ENCODE measurements around the gene ANK3.
"Not testable (repeated sequence)": the region's sequence is repeated elsewhere in the genome, so short reads cannot be mapped to it uniquely, and the experiment has no call there.

Gene ANK3

DNA sequence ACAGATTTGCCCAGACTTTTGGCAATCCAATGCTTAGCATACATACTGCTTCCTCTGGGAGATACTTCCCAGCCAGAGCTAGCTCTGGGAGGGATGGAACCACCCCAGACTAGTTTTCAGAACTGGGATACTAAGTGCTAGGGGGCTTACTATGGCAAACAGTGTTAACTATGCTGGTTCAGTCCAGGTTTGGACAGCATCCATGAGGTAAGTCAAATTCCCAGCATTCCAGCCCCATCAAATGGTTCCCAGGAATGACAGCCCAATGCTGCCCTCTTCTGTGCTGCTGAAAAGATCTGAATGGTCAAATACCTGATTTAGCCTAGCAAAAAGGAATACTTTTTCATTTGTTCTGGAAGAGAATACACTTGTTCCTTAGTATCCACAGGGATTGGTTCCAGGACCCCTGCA, 341.6 kb downstream of the ANK3 start:
- in situ Hi-C loops (cut with HindIII; ENCODE audit: low sequenced_read_pairs): no loop called here

DNA sequence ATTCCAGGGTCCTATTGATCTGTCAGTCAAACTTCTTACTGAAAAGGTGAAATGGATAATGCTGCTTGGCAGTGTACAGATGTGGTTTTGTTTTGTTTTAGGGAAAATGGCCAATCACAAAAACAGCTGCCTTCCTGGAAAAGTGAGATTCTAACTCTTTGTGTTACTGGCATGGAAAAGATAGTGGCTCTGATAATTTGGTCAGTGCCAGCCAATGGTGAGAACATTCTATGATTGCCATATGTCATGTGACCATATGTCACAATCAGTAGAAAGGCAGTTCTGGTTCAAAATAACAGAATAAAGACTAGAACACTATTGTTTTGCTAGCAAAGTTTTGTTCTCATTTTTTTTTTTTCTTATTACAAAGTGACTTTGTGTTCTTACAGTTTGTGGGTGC, 344.1 kb downstream of the ANK3 start:
- in situ Hi-C loops (cut with HindIII; ENCODE audit: low sequenced_read_pairs): no loop called here

DNA sequence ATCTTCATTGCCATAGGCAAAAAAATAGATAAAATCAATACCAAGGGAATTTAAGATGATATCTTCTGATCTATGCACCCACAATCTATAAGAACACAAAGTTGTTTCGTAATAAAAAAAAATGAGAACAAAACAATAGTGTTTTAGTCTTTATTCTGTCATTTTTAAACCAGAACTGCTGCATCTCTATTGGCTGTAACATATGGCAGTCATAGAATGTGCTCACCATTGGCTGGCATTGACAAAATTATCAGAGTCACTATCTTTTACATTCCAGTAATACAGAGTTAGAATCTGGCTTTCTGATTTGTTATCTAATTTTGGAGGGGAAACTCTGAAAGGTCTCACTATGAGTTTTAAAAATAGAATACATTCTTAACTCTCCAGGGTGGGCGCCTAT, 344.7 kb downstream of the ANK3 start:
- in situ Hi-C loops (cut with HindIII; ENCODE audit: low sequenced_read_pairs): no loop called here

DNA sequence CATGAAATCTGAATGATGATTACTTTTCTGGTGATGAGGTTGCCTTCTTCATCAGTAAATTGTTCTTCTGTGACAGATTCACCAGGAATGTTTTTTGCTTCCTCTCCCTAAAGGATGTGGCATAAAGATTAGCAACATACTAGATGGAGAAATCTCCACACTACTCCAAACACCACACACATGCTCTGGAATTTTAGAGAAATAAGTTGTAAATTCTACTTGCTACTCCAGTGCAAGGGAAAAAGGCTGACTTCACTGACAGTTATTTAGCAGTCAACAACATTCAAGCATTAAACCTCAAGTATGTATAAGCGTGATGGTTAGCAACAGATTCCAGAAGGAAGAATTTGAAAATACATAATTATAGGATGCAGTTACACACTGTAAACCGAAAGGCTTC, 345.4 kb downstream of the ANK3 start:
- in situ Hi-C loops (cut with HindIII; ENCODE audit: low sequenced_read_pairs): no loop called here

DNA sequence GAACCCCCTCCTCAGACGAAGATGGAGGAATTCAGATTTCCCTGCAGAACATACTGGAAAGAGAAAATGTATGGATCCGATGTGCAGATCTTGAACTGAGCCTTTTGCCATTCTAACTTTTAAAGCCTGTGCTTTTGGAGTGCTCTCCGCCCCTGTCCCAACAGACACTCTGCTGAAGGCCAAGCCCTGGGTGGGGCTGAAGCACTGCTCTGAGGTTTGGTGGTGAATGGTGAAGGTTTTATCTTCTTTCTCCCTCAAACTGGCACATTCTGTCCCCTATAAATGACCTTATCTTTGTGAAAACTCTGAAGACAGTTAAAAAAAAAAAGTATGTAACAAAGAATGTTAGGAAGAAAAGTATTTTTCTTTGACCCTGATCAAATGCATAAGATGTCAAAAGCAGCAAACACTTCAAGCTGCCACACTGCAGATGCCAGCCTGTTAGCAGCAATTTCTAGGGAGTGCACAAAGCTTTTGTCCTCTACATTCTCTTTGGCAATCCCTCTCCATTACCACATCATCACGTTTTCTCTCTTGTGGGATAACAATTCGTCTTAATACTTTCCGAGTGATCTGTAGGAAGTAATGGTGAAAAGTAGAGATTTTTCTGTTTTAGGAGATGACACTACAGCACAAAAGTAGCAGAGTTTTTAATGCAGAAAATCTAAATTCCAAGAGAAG, 346.0 kb downstream of the ANK3 start:
- in situ Hi-C loops (cut with HindIII; ENCODE audit: low sequenced_read_pairs): no loop called here

DNA sequence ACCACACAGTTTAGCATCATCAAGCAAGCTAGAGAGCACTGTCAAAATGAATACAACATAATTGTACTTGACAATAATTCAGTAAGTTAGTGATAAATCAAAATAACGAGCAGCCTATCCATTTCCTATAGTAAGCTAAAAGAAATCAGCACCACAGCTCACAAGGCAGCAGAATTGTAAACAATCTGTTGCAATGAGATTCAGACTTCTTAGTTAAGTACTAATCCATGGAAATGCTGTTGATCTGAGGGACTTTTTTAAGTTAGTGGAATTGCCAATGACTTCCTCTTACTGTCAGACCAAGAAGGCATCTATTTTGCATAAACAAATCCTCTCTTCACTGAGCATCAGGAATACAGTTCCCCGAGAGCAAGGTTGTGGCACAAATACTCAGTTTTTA, 346.8 kb downstream of the ANK3 start:
- in situ Hi-C loops (cut with HindIII; ENCODE audit: low sequenced_read_pairs): no loop called here

DNA sequence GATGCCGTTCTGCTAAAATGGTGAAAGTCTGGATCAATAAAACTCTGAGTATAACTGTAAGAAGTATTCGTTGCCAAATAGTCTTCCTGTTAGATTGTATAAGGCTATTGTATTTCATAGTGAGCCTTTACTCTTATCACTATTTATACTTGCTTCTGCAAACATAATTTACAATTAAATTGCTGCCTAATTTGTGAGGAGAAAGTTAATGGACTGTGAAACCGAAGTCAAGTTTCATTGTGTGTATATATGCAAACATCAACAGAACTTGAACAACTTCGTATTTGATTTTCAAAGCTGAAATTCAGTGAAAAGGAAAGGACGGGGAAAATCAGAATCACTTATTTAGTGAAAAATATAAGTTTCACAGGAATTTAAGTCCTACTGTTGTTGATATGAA, 347.4 kb downstream of the ANK3 start:
- in situ Hi-C loops (cut with HindIII; ENCODE audit: low sequenced_read_pairs): no loop called here

DNA sequence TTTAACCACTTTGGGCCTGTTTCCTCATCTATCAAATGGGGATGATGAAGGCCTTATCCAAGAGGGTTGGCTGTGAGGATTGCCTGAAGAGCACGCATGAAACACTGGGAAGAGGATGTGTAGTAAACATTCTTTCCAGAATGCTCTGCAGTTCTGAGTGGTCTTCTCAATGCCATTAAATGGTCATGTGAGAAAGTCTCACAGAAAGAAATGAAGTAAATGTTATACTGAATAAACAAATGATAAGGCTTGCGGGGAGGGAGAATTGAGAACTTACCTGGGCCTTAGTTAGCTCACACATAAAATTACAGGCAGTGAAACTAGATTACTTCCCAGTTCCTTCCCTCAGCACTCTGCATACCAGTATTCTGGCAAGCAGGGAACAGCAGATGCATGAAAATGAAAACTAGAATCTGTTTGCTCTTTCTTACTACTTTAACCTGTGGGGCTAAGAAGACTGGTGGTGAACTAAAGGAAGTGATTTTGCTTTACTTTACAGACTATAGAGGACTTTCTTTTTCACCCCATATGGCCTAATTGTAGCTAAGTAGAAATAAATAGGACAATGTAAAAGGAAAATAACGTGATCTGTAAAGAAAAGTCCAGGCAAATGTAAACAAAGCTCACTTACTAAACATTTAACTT, 348.1 kb downstream of the ANK3 start:
- in situ Hi-C loops (cut with HindIII; ENCODE audit: low sequenced_read_pairs): no loop called here

DNA sequence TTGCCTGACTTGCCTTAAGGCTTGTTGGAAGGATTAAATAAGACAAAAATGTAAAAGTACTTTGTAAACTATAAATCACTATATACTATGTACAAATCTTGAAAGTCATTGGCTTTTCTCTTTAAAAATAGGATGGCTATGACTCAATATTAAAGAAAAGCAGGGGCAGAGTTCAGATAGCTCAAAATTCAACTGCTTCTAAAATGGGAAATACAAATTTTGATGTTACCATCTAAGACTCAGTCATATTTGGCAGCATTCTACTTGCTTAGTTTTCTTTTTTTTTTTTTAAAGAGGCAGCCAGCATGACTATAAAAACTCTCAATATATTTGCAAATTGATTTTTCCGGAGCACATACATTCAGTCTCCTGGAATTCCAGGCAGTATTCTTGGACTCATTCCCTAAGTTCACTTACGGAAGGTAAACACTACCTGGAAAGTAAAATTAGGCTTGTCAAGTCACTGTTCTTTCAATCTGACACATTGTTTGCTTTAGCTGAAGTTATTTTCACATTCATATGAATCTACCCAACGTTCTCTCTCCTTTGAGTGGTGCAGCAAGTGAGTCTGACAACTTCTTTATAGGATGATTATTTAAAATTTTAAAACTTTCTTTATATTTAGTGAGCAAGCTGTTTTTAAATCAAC, 349.5 kb downstream of the ANK3 start:
- in situ Hi-C loops (cut with HindIII; ENCODE audit: low sequenced_read_pairs): no loop called here

DNA sequence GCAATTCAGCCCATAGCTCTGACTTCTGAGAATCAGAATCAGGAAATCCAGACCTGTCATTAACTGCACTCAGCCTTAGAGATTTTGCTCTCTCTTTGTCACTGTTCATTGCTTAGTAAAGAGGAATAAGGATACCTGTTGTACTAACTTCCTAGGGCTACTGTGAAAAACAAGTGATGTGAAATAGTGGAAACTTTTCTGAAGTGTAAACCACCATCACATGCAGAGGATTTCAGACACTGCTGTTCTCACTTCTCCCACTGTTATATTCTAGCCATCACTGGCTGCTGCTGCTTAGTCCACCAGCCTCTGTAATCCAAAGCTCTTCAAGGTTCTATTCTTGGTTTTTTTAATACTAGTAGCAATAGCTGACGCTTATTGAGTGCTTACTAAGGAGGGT, 353.7 kb downstream of the ANK3 start:
- in situ Hi-C loops (cut with HindIII; ENCODE audit: low sequenced_read_pairs): no loop called here

DNA sequence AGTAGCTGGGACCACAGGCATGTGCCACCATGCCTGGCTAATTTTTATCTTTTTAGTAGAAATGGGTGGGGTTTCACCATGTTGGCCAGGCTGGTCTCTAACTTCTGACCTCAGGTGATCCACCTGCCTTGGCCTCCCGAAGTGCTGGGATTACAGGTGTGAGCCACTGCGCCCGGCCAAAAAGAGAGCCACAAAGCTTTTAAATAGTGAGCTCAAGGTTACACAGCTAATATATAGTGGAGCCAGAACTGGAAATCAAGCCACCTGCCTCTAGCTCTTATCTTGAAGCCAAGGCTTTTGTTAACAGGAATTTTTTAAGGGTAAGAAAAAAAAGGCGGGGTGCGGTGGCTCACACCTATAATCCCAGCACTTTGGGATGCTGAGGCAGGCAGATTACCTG, 354.3 kb downstream of the ANK3 start:
- in situ Hi-C loops (cut with HindIII; ENCODE audit: low sequenced_read_pairs): not testable (repeated sequence)

DNA sequence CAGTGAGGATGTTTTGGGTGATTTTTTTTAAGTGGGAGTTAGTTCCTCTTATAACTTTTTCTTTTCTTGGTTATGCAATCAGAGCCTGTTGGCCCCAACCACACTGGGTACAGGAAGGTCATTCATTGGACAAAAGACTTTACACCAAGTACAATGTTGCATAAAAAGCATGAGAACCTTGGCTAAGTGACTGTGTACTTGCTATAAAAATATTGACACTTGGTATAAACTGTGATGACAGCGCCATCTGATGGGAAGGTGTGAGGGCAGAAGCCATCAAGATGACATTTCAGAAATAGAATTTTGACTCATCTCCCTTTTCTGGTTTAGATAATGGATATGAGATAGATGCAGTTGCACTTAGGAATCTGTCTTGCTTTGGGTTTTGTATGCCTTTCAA, 357.0 kb downstream of the ANK3 start:
- in situ Hi-C loops (cut with HindIII; ENCODE audit: low sequenced_read_pairs): no loop called here

DNA sequence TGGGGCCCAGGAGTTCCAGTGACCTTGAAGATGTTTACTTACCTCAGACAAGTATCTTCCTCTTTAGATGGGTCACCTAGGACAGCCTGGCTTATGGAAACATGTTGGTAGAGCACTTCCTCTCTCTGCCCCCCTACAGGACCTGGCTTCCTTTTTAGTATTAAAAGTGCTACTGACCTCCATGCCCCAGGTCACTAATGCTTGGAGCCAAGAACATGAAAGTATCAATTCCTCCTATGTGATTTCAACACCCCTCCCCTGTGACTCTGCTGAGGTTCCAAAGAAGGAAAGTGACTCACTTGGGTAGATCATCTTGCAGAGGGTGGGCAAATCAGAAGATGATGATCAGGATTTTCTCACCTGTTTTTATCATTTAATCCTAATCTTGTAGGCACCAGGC, 358.0 kb downstream of the ANK3 start:
- in situ Hi-C loops (cut with HindIII; ENCODE audit: low sequenced_read_pairs): no loop called here

DNA sequence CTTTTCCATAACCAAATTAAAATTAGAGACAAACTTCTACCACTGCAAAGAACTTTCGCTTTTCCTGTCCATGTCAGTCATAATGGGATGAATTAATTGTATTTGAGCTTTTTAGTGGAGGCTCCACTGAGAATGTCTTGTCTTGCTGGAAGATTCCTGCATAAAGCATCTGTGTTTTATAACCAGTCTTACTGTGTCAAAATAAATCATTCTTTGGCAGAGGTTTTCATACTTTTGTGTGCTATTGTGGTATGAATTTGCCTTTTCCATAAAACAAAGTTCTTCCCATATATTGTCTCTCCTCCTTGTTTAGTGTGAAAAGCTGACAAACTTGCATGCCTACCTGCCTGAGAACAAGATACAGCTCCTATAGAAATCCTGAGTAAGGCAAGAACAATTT, 358.5 kb downstream of the ANK3 start:
- in situ Hi-C loops (cut with HindIII; ENCODE audit: low sequenced_read_pairs): no loop called here

DNA sequence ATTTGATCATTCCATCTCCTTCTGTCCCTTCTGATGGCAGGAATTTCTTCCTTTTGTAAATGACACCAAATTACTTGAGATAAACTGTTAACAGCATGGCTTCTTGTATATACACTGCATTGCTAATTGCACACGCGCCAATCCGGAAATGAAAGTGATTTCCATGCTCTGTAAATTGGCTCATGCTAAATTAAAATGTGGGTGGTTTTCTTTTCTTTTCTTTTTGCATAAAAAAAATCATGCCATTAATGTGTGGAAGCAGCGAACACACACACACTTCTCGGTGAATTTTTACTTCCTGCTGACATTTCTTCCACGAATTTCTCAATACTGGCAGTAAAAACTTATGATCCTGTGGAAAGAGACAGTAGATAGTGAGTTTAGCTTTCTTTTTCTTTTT, 360.2 kb downstream of the ANK3 start:
- in situ Hi-C loops (cut with HindIII; ENCODE audit: low sequenced_read_pairs): no loop called here

DNA sequence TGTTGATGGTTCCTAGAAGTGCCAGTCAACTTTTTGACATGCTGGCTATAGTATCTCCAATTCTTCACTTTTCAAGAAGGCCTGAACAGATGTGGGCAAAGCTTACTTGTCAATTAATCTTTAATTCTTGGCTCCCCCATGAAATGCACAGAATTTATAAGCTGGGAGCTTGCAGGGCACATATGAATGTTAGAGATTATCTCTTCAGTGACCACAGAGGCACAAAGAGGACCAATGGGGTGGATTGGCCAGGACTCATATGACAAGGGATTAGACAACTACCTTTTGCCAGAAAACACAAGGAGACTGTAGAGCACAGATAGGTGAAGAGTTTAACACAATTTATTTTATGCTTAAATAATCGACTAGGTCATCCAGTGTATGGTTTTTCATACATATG, 361.6 kb downstream of the ANK3 start:
- in situ Hi-C loops (cut with HindIII; ENCODE audit: low sequenced_read_pairs): no loop called here

DNA sequence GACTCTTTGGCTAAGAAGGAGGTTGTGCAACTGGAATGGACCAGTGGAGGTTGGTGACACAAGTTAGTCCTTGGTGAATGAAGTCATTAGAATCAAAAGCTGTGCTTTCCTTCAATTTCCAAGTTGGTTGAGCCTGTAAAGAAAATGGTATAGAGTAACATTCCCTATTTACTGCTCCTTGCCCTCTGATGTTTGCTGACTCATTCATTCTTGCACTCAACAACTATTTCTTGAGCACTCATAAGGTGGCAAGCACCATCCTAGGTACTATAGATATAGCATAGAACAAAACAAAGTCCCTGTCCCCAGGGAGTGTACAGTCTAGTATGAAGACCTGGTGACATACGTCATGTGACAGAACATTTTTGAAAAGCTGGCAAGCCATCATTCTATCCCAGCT, 364.4 kb downstream of the ANK3 start:
- in situ Hi-C loops (cut with HindIII; ENCODE audit: low sequenced_read_pairs): no loop called here

DNA sequence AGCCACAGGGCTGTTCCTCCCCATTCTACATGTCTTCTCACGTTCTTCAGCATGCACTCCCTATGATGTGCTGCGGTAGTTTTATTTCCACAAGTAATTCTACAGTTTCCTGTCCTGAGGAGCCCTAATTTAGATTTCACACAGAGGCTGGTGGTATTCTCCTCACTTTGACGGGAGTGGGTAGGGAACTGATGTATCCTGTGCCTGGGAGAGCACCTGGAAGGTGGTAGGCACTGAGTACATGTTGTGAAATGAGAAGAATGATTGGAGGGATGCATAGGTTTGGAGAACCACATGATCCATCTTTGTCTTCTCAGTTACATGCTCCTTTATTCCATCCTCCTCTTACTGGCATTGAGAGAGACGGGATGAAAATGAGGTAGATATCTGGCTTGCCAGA, 365.2 kb downstream of the ANK3 start:
- in situ Hi-C loops (cut with HindIII; ENCODE audit: low sequenced_read_pairs): no loop called here

DNA sequence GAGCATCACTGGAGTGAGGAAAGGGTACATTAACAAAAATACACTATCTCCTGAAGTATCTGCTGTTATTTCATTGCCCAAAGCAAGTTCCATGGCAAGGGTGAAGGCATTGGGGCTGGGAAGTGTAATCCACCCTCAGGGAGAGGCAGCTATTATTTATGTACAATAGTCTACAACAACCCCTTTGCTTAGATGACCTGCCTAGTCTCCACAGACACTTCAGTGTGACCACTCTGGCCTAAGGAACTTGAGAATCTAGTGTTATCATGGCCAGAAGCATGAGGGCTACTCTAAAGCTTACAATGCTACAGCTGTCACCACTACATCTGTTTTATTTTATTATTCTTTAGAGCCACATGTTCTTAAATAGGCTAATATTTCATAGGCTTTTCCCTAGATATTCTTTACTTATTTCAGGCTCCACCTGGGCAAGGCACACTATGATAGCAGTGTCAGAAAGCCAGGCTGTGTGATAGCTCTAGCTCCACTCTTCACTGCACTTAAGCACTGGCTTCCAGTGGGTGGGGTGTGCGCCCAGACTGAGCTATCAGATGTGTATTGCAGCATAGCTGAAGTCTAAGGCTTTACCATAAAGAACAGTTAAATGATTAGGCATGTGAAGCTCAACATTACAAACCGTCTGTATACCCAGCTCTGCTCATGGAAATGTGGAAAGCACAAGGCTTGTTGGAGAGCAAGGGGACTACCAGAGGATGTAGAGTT, 366.4 kb downstream of the ANK3 start:
- in situ Hi-C loops (cut with HindIII; ENCODE audit: low sequenced_read_pairs): no loop called here

DNA sequence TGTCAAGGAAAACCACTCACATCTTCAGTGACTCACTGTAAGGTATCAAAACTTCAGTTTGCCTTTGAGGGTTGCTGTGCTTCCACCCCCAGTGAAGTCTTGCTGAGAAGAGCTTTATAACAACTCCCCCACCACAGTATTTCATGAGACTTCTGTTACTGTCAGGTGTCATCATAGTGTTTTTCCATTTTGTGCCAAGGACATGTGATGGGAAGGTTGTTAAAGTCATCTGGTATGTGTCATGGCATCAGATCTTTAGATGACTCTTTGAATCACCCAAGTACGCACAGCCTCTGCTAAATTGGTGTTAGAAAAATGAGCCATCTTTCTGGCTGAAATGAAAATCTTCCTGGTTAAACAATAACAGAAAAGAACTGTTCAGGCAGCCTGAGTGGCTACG, 368.3 kb downstream of the ANK3 start:
- in situ Hi-C loops (cut with HindIII; ENCODE audit: low sequenced_read_pairs): no loop called here

DNA sequence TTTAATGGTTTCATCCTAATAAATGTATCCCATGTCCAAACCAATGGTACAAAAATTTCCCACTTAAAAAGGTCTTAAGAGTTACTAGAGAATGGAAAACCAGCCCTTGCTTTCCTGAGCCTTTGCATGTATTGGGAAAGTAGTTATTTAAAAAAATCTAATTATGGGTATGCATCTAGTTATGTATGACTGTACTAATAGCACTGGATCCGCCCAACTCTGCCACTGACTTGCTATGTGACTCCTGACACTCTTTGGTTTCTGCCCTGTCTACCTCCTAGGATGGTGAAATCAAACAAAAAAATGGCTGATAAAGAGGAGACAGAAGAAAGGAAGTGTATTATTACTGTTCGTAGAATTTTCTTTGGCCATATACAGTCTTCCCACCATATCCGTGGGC, 372.9 kb downstream of the ANK3 start:
- in situ Hi-C loops (cut with HindIII; ENCODE audit: low sequenced_read_pairs): no loop called here
